CD4-positive, alpha-beta memory T cell (primary cell): ENCODE measurements around the gene ENTHD1. TPM values are rescaled to one million over a fixed set of nuclear protein-coding genes. Genes with fewer than 3 reads are reported as not detected.

ENCODE experiments used
- CTCF ChIA-PET: fragments of 350-600 bp; sonication (Branson Sonifier 250); formaldehyde crosslinking; loops from one replicate; lab custom pipeline; 2021; ENCODE audit warnings: inconsistent platforms; ENCODE audit not compliant: partially characterized antibody; lab: Charles Lee
- POLR2A ChIA-PET: fragments of 350-600 bp; sonication (Branson Sonifier 250); formaldehyde crosslinking; loops from one replicate; lab custom pipeline; 2021; ENCODE audit not compliant: partially characterized antibody; lab: Charles Lee
- DNase-seq, 5 donors: peaks; one replicate each; pipeline versions ENCODE4 v3.0.0 to v3.0.0-alpha.2; 2020 to 2022; ENCODE audit warnings: mixed read lengths in 1 of 5
- H3K27ac ChIP-seq: one replicate; pipeline ENCODE4 v1.7.0; 2013; ENCODE audit warnings: low read depth, low read length
- H3K27me3 ChIP-seq: 2 replicates; pipeline ENCODE4 v1.7.0; 2013; ENCODE audit warnings: mild to moderate bottlenecking, low read length, moderate library complexity; ENCODE audit not compliant: insufficient read depth
- H3K36me3 ChIP-seq: 2 replicates; pipeline ENCODE4 v1.7.0; 2013; ENCODE audit warnings: mild to moderate bottlenecking, low read length, moderate library complexity; ENCODE audit not compliant: insufficient read depth
- H3K4me1 ChIP-seq: 2 replicates; pipeline ENCODE4 v1.7.0; 2013; ENCODE audit warnings: mild to moderate bottlenecking, low read length, moderate library complexity; ENCODE audit not compliant: insufficient read depth
- H3K4me3 ChIP-seq, 2 donors: one replicate each; pipeline ENCODE4 v1.7.0; 2013; ENCODE audit warnings: low read length in 2 of 2, mild to moderate bottlenecking in 1 of 2
- H3K9me3 ChIP-seq, 2 donors: one replicate each; pipeline ENCODE4 v1.7.0; 2013; ENCODE audit warnings: low read length in 2 of 2, control low read depth in 1 of 2; ENCODE audit not compliant: control insufficient read depth in 1 of 2
- H3K27ac Mint-ChIP-seq, 7 donors: one replicate each; pipeline ENCODE4 v1.8.0; 2020 to 2021; ENCODE audit warnings: mixed read lengths in 7 of 7, mild to moderate bottlenecking in 6 of 7, inconsistent platforms in 3 of 7, moderate library complexity in 3 of 7
- H3K27me3 Mint-ChIP-seq, 2 donors: one replicate each; pipeline ENCODE4 v1.8.0; 2020 to 2021; ENCODE audit warnings: mixed read lengths in 2 of 2
- H3K36me3 Mint-ChIP-seq, 2 donors: one replicate each; pipeline ENCODE4 v1.8.0; 2020 to 2021; ENCODE audit warnings: mixed read lengths in 2 of 2, inconsistent platforms in 1 of 2, mild to moderate bottlenecking in 1 of 2
- H3K4me1 Mint-ChIP-seq, 4 donors: one replicate each; pipeline ENCODE4 v1.8.0; 2020 to 2021; ENCODE audit warnings: mixed read lengths in 4 of 4, mild to moderate bottlenecking in 1 of 4
- H3K4me3 Mint-ChIP-seq, 8 donors: one replicate each; pipeline ENCODE4 v1.8.0; 2020 to 2021; ENCODE audit warnings: mixed read lengths in 8 of 8, mild to moderate bottlenecking in 7 of 8, moderate library complexity in 6 of 8, inconsistent platforms in 3 of 8
- H3K9me3 Mint-ChIP-seq, 8 donors: one replicate each; pipeline ENCODE4 v1.8.0; 2020 to 2021; ENCODE audit warnings: mixed read lengths in 8 of 8, mild to moderate bottlenecking in 5 of 8, inconsistent platforms in 3 of 8, moderate library complexity in 1 of 8
- intact Hi-C: fragments of 100-400 bp; cut with micrococcal nuclease; formaldehyde crosslinking; loops from one replicate; pipeline ENCODE4 v1.15.1; 2023
- polyA plus RNA-seq, 2 donors: library from polyadenylated mRNA; unstranded; fragments of 300-500 nt; fragmentation: Illumina TruSeq; gene quantifications; one replicate each; pipeline ENCODE4 v1.2.3, GENCODE V29; 2021
- total RNA-seq, 2 experiments: library from RNA; stranded (reverse); gene quantifications; one replicate each; pipeline ENCODE4 v1.2.3, GENCODE V29; 2021

ENTHD1 gene
- total and polyA plus RNA-seq, 4 experiments from 2014 or later, result 0.10 to 0.47 (median 0.20) TPM

GRCh38 chr22:39925909-39926679 is 32.5 kb upstream of the ENTHD1 start:
- peak overlapping the region in 1 of 8 donors; percentile 55 for H3K4me3 Mint-ChIP-seq
- CTCF ChIA-PET, result interaction anchor here (0.6 to 6.9 kb wide), 11 partner anchors 8 to 429 kb away, joined by 3 to 68 read pairs (median 5); no protein-coding TSS in a partner anchor
- peaks cover 18 to 46% of the 10 kb centered on the region in 2 donors for H3K36me3 Mint-ChIP-seq
- H3K9me3 Mint-ChIP-seq, result no peaks in the 10 kb centered on the region
- Histone ChIP-seq H3K27ac (peak overlapping the region; percentile 49), H3K36me3 (no peaks in the 10 kb centered on the region), H3K4me1 (peaks cover 100% of the 10 kb centered on the region), H3K9me3 (no peaks in the 10 kb centered on the region), H3K27me3 (no peaks in the 10 kb centered on the region), H3K4me3 (peak overlapping the region; percentile 25 to 27)
- H3K27ac Mint-ChIP-seq, result peak overlapping the region in 5 of 7 donors; percentile 72 to 93 (median 92)
- intact Hi-C loops, result no loop called here
- POLR2A ChIA-PET, result interaction anchor here (1.0 to 11.5 kb wide), 10 partner anchors 6 to 403 kb away, joined by 3 to 424 read pairs (median 7); partner anchors contain the start of gene GRAP2
- no peaks in the 10 kb centered on the region for H3K27me3 Mint-ChIP-seq
- DNase-seq, result peak; percentile 49 to 66 (median 52)
- H3K4me1 Mint-ChIP-seq, result peaks cover 43 to 56% (median 51%) of the 10 kb centered on the region in 4 donors

- peaks cover 21 to 54% of the 10 kb centered on the region in 2 donors for H3K36me3 Mint-ChIP-seq
- H3K36me3 ChIP-seq, result no peaks in the 10 kb centered on the region
- H3K4me3 Mint-ChIP-seq, result peak overlapping the region in 1 of 8 donors; percentile 55
- intact Hi-C loops, result no loop called here
- ChIA-PET CTCF (interaction anchor here (0.6 to 6.9 kb wide), 8 partner anchors 9 to 428 kb away, joined by 3 to 68 read pairs (median 10); no protein-coding TSS in a partner anchor), POLR2A (interaction anchor here (0.7 to 11.5 kb wide), 13 partner anchors 7 to 1656 kb away, joined by 3 to 424 read pairs (median 3); partner anchors contain the start of gene GRAP2)
- peaks cover 0 to 1% of the 10 kb centered on the region in 2 donors for H3K27me3 Mint-ChIP-seq
- DNase-seq, result no peak
- H3K27ac Mint-ChIP-seq, result peak overlapping the region in 5 of 7 donors; percentile 72 to 93 (median 92)
- no peaks in the 10 kb centered on the region for H3K9me3 Mint-ChIP-seq
- peak overlapping the region; percentile 25 to 27 for H3K4me3 ChIP-seq
- H3K4me1 Mint-ChIP-seq, result peaks cover 51 to 65% (median 58%) of the 10 kb centered on the region in 4 donors
- peak overlapping the region; percentile 49 for H3K27ac ChIP-seq
- H3K4me1 ChIP-seq, result peaks cover 100% of the 10 kb centered on the region
- no peaks in the 10 kb centered on the region for H3K9me3 ChIP-seq
- no peaks in the 10 kb centered on the region for H3K27me3 ChIP-seq
Observed at GRCh38 chr22:39925273-39925672, 31.7 kb upstream of the ENTHD1 start.

- Mint-ChIP-seq H3K4me1 (peaks cover 61 to 75% (median 68%) of the 10 kb centered on the region in 4 donors), H3K27ac (peak overlapping the region in 5 of 7 donors; percentile 55 to 93 (median 79)), H3K36me3 (peaks cover 25 to 62% of the 10 kb centered on the region in 2 donors), H3K9me3 (no peaks in the 10 kb centered on the region), H3K27me3 (peaks cover 0 to 1% of the 10 kb centered on the region in 2 donors), H3K4me3 (peak overlapping the region in 4 of 8 donors; percentile 33 to 64 (median 62))
- no peaks in the 10 kb centered on the region for H3K9me3 ChIP-seq
- H3K4me3 ChIP-seq, result no peak overlapping the region
- CTCF ChIA-PET, result interaction anchor here (1.0 to 6.9 kb wide), 5 partner anchors 8 to 395 kb away, joined by 3 to 68 read pairs (median 11); no protein-coding TSS in a partner anchor
- H3K27ac ChIP-seq, result peak overlapping the region; percentile 49
- peaks cover 100% of the 10 kb centered on the region for H3K4me1 ChIP-seq
- POLR2A ChIA-PET, result interaction anchor here (0.7 to 11.5 kb wide), 13 partner anchors 8 to 1657 kb away, joined by 3 to 424 read pairs (median 5); partner anchors contain the start of gene GRAP2
- intact Hi-C loops, result no loop called here
- H3K36me3 ChIP-seq, result no peaks in the 10 kb centered on the region
- no peak for DNase-seq
- H3K27me3 ChIP-seq, result no peaks in the 10 kb centered on the region
Observed at GRCh38 chr22:39924286-39924685, 30.7 kb upstream of the ENTHD1 start.

- H3K27me3 ChIP-seq, result no peaks in the 10 kb centered on the region
- H3K36me3 ChIP-seq, result no peaks in the 10 kb centered on the region
- peak overlapping the region; percentile 6 for H3K27ac ChIP-seq
- intact Hi-C loops, result no loop called here
- peaks cover 25 to 62% of the 10 kb centered on the region in 2 donors for H3K36me3 Mint-ChIP-seq
- no peak for DNase-seq
- ChIA-PET CTCF (interaction anchor here (0.9 to 6.9 kb wide), 4 partner anchors 9 to 395 kb away, joined by 3 to 68 read pairs (median 3); no protein-coding TSS in a partner anchor), POLR2A (interaction anchor here (0.7 to 11.5 kb wide), 8 partner anchors 9 to 399 kb away, joined by 3 to 424 read pairs (median 8); partner anchors contain the start of gene GRAP2)
- peak overlapping the region in 5 of 8 donors; percentile 22 to 64 (median 33) for H3K4me3 Mint-ChIP-seq
- H3K4me3 ChIP-seq, result no peak overlapping the region
- H3K4me1 ChIP-seq, result peaks cover 100% of the 10 kb centered on the region
- no peaks in the 10 kb centered on the region for H3K9me3 Mint-ChIP-seq
- peaks cover 63 to 79% (median 70%) of the 10 kb centered on the region in 4 donors for H3K4me1 Mint-ChIP-seq
- peaks cover 0 to 1% of the 10 kb centered on the region in 2 donors for H3K27me3 Mint-ChIP-seq
- H3K27ac Mint-ChIP-seq, result peak overlapping the region in 6 of 7 donors; percentile 19 to 93 (median 72)
- H3K9me3 ChIP-seq, result no peaks in the 10 kb centered on the region
Observed at GRCh38 chr22:39923696-39924095, 30.1 kb upstream of the ENTHD1 start.

- H3K27me3 Mint-ChIP-seq, result peaks cover 0 to 1% of the 10 kb centered on the region in 2 donors
- Histone ChIP-seq H3K27ac (peak overlapping the region; percentile 57), H3K36me3 (no peaks in the 10 kb centered on the region), H3K27me3 (no peaks in the 10 kb centered on the region), H3K4me3 (peak overlapping the region in 1 of 2 donors; percentile 8), H3K9me3 (no peaks in the 10 kb centered on the region), H3K4me1 (peaks cover 100% of the 10 kb centered on the region)
- CTCF ChIA-PET, result interaction anchor here (1.0 to 6.9 kb wide), 9 partner anchors 11 to 385 kb away, joined by 3 to 68 read pairs (median 7); partner anchors contain the start of gene GRAP2
- DNase-seq, result peak in 1 of 5 donors; percentile 86
- H3K4me1 Mint-ChIP-seq, result peaks cover 79 to 99% (median 89%) of the 10 kb centered on the region in 4 donors
- no peaks in the 10 kb centered on the region for H3K9me3 Mint-ChIP-seq
- intact Hi-C loops, result loop anchor here (2.0 kb wide), 1 partner anchor 13 kb away; no protein-coding TSS in a partner anchor
- peaks cover 19 to 65% of the 10 kb centered on the region in 2 donors for H3K36me3 Mint-ChIP-seq
- H3K27ac Mint-ChIP-seq, result peak overlapping the region in 6 of 7 donors; percentile 96 to 99 (median 98)
- POLR2A ChIA-PET, result interaction anchor here (0.9 to 11.5 kb wide), 11 partner anchors 9 to 259 kb away, joined by 3 to 424 read pairs (median 6); partner anchors contain the start of gene GRAP2
- H3K4me3 Mint-ChIP-seq, result peak overlapping the region; percentile 81 to 91 (median 86)
Observed at GRCh38 chr22:39920134-39920743, 26.7 kb upstream of the ENTHD1 start.

DNA sequence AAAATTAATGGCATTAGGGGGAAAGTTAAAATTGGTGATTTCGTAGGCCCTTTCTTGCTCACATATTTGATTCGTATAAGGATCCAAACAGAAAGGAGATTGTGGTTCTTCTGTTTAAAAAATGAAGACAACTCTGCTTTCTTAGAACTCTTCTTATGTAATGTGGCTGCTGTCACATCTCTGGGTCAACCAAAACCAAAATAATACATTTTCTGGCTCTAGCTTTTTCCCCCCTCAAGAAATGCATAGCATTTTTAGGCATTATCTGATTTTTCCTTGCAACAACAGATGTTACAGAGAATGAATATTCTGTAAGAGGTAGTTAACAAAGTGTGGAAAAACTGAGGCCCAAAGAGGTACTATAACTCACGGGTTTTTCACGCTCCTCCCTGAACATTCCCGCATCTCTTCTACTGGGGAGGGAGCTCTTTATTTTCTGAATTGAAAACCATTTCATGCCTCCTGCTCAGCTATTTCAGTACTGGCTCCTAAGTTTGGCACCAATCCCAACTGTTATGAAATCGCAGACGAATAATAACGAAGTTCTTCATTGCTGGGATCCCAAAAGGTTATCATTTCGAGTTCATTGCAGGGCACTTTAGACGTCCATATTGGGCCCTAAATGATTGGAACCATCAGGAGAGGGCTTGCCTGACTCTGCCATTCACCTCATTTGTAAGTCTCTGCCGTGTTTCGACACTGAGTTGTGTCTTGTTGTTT is 24.4 kb upstream of the ENTHD1 start:
- no peaks in the 10 kb centered on the region for H3K27me3 ChIP-seq
- H3K36me3 ChIP-seq, result no peaks in the 10 kb centered on the region
- H3K9me3 ChIP-seq, result no peaks in the 10 kb centered on the region
- Mint-ChIP-seq H3K27me3 (peaks cover 0 to 1% of the 10 kb centered on the region in 2 donors), H3K27ac (peak overlapping the region in 6 of 7 donors; percentile 90 to 96 (median 92)), H3K36me3 (peaks cover 21 to 66% of the 10 kb centered on the region in 2 donors), H3K9me3 (no peaks in the 10 kb centered on the region), H3K4me3 (peak overlapping the region; percentile 60 to 89 (median 79)), H3K4me1 (peaks cover 78 to 99% (median 89%) of the 10 kb centered on the region in 4 donors)
- DNase-seq, result no peak
- peak overlapping the region; percentile 55 for H3K27ac ChIP-seq
- peak overlapping the region in 1 of 2 donors; percentile 38 for H3K4me3 ChIP-seq
- ChIA-PET CTCF (interaction anchor here (1.0 to 4.6 kb wide), 5 partner anchors 9 to 21 kb away, joined by 3 to 46 read pairs (median 5); no protein-coding TSS in a partner anchor), POLR2A (interaction anchor here (1.4 to 17.3 kb wide), 6 partner anchors 8 to 34 kb away, joined by 3 to 424 read pairs (median 42); partner anchors contain the start of gene GRAP2)
- H3K4me1 ChIP-seq, result peaks cover 98% of the 10 kb centered on the region
- intact Hi-C loops, result loop anchor here (1.0 kb wide), 1 partner anchor 13 kb away; no protein-coding TSS in a partner anchor
